Measurements from ENCODE around the gene METTL14. TPM values are rescaled to one million over a fixed set of nuclear protein-coding genes. Genes with fewer than 3 reads are reported as not detected.

The METTL14 gene
- polyA plus RNA-seq, 3 donors, result 6.6 to 19.2 (median 8.2) TPM

DNA sequence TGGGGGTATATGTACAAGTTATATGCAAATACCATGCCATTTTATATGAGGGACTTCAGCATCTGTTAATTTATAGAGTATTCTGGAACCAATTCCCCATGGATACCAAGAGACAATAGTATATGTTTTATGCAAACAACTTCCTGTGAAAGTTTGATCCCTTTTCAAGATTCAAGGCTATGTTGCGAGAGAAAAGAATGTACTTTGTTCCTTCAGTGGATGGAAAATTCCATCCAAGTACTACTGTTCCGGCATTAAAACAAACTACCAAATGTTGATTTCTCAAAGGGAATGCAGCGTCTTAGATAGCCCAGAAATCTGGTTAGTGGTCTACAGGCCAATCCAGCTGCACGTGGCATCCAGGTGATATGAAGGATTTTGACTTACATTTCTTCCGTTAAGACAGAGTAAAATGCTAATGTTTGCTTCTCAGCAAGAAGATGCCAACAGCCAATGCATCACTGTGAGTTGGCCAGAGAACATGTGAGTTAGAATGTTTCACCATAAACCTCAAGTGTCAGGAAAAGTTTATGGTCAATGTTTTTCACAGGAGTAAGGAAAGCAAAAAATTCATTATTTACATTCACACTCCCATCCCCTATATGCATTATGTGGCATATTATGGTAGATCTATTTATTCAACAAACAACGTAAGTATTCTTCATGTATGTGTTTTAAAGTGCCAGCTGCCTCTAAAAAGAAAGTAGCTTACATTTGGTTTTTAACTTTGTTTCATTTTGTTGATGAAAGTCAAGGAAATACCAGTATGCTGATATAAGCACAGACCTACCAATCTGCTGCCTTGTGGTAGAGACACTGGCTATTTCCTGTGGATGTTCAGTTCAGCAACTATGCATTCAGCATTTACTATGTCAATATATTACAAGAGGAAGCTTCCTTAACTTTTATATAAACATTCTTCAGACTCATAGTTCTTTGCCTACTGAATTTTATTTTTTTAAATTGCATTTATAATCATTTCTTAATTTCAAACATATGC is 44.4 kb downstream of the METTL14 start:
- Mint-ChIP-seq H3K36me3 (peaks cover 78 to 95% of the 10 kb centered on the region in 2 donors), H3K4me3 (no peak overlapping the region), H3K9me3 (no peaks in the 10 kb centered on the region), H3K4me1 (no peaks in the 10 kb centered on the region), H3K27ac (peak overlapping the region in 1 of 7 donors; percentile 27), H3K27me3 (ENCODE audit: low read depth in 3 of 3) (no peaks in the 10 kb centered on the region)
- Histone ChIP-seq H3K27me3 (ENCODE audit: control insufficient read depth in 2 of 2, insufficient read depth in 2 of 2, low read length in 2 of 2) (no peaks in the 10 kb centered on the region), H3K9me3 (replicated peaks in 1 of 2; ENCODE audit: control insufficient read depth in 1 of 2, insufficient read depth in 1 of 2, low read length in 2 of 2) (no peaks in the 10 kb centered on the region), H4K20me1 (ENCODE audit: insufficient read depth, low read length) (no peaks in the 10 kb centered on the region), H3K27ac (ENCODE audit: low read depth in 1 of 2, low read length in 2 of 2) (no peak overlapping the region), H3K79me2 (ENCODE audit: insufficient read depth, low read length) (no peaks in the 10 kb centered on the region), H3K36me3 (replicated peaks in 1 of 2; ENCODE audit: control insufficient read depth in 1 of 2, insufficient read depth in 2 of 2, low read length in 2 of 2) (peaks cover 88 to 100% of the 10 kb centered on the region in 2 donors), H3K4me2 (replicated peaks; ENCODE audit: extremely low read depth, low read length, poor library complexity, severe bottlenecking) (no peak overlapping the region), H3K4me1 (ENCODE audit: control insufficient read depth in 1 of 2, insufficient read depth in 2 of 2, low read length in 2 of 2) (no peaks in the 10 kb centered on the region), H2AFZ (ENCODE audit: insufficient read depth, low read depth, low read length, poor library complexity, severe bottlenecking) (no peak overlapping the region), H3K4me3 (replicated peaks in 1 of 3; ENCODE audit: low read depth in 2 of 3, low read length in 3 of 3) (no peak overlapping the region), H3K9ac (ENCODE audit: insufficient read depth, low read length, poor library complexity, severe bottlenecking) (no peak overlapping the region)
- intact Hi-C loops (cut with micrococcal nuclease), result no loop called here
- TF ChIP-seq, protein P1, sequence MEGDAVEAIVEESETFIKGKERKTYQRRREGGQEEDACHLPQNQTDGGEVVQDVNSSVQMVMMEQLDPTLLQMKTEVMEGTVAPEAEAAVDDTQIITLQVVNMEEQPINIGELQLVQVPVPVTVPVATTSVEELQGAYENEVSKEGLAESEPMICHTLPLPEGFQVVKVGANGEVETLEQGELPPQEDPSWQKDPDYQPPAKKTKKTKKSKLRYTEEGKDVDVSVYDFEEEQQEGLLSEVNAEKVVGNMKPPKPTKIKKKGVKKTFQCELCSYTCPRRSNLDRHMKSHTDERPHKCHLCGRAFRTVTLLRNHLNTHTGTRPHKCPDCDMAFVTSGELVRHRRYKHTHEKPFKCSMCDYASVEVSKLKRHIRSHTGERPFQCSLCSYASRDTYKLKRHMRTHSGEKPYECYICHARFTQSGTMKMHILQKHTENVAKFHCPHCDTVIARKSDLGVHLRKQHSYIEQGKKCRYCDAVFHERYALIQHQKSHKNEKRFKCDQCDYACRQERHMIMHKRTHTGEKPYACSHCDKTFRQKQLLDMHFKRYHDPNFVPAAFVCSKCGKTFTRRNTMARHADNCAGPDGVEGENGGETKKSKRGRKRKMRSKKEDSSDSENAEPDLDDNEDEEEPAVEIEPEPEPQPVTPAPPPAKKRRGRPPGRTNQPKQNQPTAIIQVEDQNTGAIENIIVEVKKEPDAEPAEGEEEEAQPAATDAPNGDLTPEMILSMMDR (IDR thresholded peaks at IDR 0.05), result no peak
- no peak for DNase-seq
- WGBS (ENCODE audit: insufficient coverage), result 100% methylated on average over 2 of the region's 6 CpGs

DNA sequence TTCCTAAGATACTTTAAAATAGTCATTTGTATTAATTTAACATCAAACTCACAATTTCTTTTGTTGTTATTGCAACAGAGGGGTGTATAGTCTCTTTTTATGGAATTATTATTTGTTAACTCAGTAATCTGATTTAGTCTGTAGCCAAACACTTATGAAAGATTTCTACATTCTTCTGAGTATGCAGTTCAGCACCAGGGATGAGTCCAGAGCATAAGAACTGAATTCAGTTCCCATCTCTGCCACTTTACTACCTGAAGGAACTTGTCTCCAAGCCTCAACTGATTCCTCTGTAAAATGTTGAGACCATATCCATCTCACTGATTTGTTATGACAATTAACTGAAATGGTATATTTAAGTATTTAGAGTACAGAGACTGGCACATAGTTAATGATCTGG is 45.5 kb downstream of the METTL14 start:
- no peak overlapping the region for H3K4me3 ChIP-seq (replicated peaks in 1 of 3; ENCODE audit: low read depth in 2 of 3, low read length in 3 of 3)
- Mint-ChIP-seq H3K4me3 (no peak overlapping the region), H3K4me1 (no peaks in the 10 kb centered on the region), H3K9me3 (no peaks in the 10 kb centered on the region), H3K27me3 (ENCODE audit: low read depth in 3 of 3) (no peaks in the 10 kb centered on the region), H3K27ac (no peak overlapping the region), H3K36me3 (peaks cover 78 to 95% of the 10 kb centered on the region in 2 donors)
- no peaks in the 10 kb centered on the region for H3K27me3 ChIP-seq (ENCODE audit: control insufficient read depth in 2 of 2, insufficient read depth in 2 of 2, low read length in 2 of 2)
- no peak overlapping the region for H3K9ac ChIP-seq (ENCODE audit: insufficient read depth, low read length, poor library complexity, severe bottlenecking)
- H3K27ac ChIP-seq (ENCODE audit: low read depth in 1 of 2, low read length in 2 of 2), result no peak overlapping the region
- intact Hi-C loops (cut with micrococcal nuclease), result no loop called here
- H3K4me1 ChIP-seq (ENCODE audit: control insufficient read depth in 1 of 2, insufficient read depth in 2 of 2, low read length in 2 of 2), result no peaks in the 10 kb centered on the region
- no peak overlapping the region for H2AFZ ChIP-seq (ENCODE audit: insufficient read depth, low read depth, low read length, poor library complexity, severe bottlenecking)
- no peaks in the 10 kb centered on the region for H3K9me3 ChIP-seq (replicated peaks in 1 of 2; ENCODE audit: control insufficient read depth in 1 of 2, insufficient read depth in 1 of 2, low read length in 2 of 2)
- no peak for DNase-seq
- no peaks in the 10 kb centered on the region for H3K79me2 ChIP-seq (ENCODE audit: insufficient read depth, low read length)
- peaks cover 88 to 100% of the 10 kb centered on the region in 2 donors for H3K36me3 ChIP-seq (replicated peaks in 1 of 2; ENCODE audit: control insufficient read depth in 1 of 2, insufficient read depth in 2 of 2, low read length in 2 of 2)
- TF ChIP-seq, protein P1 (IDR thresholded peaks at IDR 0.05), result no peak
- H3K4me2 ChIP-seq (replicated peaks; ENCODE audit: extremely low read depth, low read length, poor library complexity, severe bottlenecking), result no peak overlapping the region
- no peaks in the 10 kb centered on the region for H4K20me1 ChIP-seq (ENCODE audit: insufficient read depth, low read length)
